GM19324 (cell line): ENCODE measurements around the gene SCTR.

Experiments used
- ATAC-seq: cut with Tn5 transposase; IDR thresholded peaks from one replicate; pipeline ENCODE4 v1.9.1; 2021; ENCODE audit warnings: mild to moderate bottlenecking, moderate library complexity; ENCODE audit not compliant: unreplicated experiment, low FRiP score

SCTR gene

DNA sequence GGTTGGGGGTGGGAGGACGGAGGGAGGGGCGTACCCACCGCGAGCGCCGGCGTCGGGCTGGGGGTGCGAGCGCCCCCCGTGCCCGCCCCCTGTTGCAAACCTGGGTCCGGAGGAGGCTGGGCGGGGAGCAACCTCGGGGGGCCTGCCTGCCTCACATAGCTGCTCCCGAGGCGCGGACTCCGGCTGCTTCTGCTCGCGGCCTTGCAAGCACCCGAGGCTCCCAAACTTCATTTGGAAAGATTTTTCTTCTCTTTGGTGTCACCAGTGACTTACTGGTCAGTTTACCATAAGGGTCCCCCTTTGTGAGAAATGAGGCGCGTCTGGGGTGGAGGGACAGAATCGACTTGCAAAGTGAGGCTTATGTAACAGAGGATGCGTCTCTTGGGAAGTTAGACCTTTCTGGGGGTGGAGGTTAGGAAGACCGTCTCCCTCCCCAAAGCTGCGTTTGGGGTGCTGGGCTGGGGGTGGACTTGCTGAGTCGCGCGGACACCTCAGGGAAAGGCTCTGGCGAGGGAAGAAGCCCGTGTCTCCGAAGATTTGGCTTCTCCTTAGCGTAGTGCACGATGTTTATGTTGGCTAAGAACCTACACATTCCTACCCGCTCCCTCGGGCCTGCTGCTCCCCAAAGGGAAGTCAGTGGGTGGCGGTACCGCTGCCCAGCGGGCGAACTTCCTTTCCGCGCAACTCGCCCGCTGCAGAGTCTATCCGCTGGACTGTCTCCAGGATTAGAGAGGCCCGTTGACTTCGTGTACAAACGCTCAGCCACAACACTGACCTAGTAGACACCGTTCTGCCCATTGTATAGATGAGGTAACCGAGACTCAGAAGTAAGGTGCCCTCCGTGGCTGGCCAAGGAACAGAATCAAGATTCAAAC, 92.1 kb downstream of the SCTR start:
- ATAC-seq = no peak

DNA sequence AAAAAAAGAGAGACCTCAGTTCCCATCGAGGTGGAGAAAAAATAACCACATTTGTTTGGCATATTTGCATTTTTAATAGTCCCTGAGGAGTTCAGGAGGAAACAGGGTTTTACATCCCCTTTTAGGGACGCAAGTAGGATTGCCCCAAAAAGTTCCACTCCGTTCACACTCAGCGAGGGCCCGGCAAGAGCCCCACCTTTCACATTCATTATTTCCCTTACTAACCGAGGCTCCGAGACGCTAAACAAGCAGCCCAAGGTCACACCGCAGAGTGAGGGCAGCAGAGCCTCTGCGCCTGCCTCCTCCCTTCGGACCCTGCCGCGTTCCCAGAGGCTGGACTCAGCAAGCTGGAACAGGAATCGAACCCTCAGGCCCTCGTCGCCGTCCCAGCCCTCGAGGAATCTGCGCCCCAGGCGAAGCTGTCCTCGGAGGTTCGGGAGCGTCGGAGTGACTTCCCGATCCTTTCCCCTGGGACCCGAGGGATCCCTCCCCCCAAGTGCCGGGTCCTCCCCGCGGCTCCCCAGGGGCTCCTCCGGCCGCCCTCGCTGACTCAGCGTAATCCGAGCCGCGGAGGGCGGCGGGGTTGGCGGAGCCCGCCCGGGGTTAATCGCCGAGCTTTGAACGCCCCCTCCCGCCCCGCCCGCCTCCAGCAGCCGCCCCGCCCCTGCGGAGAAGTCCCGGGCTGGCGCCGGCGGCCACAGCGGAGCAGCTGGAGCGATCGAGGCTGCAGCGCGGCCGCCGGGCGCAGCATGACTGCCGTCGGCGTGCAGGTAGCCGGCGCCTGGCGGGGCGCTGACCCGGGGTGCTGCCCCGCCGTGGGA, 92.9 kb downstream of the SCTR start, which contains the start of gene TMEM37:
Gene TMEM37, plus strand, starts transcription at position 700 of the 821 bp plus-strand sequence. Its CDS starts 50 bp downstream, at position 750.
- peak; percentile 69 for ATAC-seq

DNA sequence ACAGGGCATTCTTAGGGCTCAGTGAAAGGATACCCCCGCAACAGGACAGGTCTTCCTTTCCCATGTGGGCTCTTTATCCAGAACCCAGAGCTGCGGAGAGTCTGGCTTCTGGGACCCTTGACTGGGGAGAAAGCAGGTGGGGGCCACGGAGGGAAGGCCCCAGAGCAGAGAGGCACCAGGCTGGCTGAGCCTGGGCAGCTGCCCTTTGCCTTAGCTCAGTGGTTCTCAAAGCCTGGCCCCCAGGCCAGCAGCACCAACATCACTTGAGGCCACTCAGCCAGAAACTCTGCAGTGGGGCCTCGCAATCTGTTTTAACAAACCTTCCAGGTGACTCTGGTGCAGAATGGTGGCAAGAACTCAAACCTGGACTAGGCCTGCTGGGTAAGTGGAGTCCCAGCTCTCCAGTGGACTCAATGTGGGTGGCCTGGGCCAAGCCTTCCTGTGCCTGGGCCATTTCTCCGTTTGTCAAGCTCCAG, 94.2 kb downstream of the SCTR start:
- no peak for ATAC-seq

DNA sequence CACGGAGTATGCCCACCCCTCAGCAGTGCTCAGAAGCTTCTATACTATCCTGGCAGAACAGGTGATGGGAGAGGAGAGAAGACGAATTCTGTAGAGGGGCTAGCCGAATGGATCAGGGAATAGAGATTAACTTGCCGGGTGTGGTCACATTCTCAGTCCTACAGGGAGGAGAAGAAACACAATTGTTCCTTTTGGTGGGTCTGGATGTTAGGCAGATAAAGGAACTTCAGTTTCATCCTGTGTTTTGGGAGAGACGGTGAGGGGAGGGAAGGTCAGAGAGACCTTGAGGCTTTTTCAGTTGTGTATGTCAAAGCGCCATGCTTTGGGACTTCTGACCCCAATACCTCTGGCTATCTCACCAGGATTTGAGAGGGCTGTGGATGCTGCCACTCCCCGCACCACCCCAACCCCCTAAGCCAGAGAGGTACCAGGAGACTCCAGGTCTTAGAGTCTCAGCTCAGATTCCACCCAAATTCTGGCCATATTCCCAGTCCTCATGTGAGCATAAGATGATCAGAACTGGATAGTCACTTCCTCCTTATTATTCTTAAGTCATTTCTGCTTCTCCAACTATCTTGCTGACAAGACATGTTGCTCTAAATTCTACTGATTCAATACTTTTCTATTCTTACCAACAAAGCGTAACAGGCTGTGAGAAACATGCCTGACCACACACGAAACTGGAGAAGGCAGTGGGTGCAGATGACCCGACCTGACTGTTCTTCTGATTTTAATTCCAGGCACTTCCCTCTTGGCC, 94.9 kb downstream of the SCTR start:
- no peak for ATAC-seq

DNA sequence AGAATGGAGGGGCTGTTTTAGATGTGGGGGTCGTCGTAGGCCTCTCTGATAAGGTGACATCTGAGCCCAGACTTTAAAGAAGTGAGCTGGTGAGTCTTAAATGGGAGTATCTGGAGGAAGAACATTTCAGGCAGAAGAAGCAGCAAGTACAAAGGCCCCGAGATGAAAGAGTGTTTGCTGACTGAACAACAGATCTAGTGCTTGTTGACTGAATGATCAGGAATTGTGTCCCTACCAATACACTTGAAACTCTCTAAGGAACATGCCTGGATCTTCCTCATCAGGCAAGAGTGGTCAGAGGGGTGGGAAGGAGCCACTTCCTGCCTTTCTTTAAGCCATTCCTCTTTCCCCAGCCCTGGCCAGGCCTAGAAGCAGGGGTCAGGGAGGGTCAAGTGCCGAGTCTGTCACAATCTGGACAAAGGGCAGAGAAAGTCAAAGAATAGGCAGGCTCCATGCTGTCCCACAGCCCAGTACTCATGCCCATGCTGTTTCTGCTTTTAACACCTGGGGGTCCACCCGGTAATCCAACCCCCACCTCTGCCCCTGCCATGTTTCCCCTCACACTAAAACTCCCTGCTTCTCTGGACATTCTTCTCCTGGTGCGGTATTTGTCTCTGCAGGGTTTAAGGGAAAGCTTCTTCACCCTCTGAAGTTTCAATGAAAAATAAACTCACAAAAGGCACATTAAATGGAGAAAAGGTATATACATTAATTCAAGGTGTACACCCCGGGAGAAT, 95.6 kb downstream of the SCTR start:
- no peak for ATAC-seq

DNA sequence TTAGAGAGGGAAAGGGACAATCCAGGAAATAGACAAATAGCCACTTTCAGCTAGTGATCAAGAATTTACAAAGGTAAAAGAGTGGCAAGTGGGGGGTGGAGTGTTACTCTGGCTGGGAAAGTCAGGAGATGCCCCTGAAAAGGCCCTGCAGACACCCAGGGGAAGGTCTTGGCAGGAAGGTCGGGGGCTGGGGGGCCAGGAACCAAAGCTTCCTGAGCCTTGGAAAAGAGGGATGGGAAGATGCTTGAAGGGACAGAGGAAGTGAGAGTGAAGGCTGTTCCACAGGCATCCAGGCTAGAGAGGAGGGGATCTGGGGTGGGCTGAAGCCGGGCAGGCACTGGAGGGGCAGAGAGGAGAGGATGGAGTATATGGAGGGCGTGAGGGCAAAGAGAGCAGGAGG, 96.5 kb downstream of the SCTR start:
- ATAC-seq = no peak

DNA sequence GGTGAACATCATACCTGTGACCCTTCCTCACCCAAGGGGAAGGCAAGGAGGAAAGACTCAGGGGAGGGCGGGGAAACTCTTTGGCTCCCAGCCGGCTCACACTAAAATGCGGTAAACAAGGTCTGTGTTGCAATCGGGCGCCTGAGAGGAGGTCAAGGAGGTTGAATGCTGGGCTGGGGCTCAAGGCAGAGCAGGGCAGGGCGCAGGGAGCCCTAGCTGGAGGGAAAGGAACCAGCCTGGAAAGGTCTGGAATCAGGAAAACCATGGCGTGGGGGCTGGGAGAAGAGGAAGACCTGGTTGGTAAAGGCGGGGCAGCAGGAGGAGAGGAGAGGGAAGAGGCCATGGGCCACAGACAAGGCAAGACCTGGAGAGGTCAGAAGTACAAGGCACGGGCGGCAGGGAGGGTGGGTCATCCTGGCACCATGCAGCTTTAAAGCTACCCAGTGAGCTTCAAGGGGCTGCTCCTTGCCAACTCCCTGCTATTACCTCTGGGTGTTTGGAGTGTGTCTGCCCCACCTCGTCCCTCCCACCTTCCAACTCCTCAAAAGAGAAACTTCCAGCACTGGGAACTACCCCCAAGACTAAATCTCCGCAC, 97.4 kb downstream of the SCTR start:
- ATAC-seq = no peak

DNA sequence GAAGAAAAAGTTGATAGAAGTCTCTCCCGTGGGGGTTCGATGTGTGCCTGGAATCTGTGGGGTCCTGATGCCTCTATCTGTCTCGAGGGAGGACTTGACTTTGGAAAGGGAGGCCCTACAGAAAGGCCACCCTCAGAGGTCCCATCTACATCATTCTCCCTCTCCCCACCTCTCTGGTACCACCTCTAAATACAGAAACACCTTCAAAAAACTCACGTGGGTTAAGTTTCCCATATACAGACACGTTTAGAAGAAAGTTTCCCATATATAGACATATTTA, 97.9 kb downstream of the SCTR start:
- ATAC-seq = no peak

DNA sequence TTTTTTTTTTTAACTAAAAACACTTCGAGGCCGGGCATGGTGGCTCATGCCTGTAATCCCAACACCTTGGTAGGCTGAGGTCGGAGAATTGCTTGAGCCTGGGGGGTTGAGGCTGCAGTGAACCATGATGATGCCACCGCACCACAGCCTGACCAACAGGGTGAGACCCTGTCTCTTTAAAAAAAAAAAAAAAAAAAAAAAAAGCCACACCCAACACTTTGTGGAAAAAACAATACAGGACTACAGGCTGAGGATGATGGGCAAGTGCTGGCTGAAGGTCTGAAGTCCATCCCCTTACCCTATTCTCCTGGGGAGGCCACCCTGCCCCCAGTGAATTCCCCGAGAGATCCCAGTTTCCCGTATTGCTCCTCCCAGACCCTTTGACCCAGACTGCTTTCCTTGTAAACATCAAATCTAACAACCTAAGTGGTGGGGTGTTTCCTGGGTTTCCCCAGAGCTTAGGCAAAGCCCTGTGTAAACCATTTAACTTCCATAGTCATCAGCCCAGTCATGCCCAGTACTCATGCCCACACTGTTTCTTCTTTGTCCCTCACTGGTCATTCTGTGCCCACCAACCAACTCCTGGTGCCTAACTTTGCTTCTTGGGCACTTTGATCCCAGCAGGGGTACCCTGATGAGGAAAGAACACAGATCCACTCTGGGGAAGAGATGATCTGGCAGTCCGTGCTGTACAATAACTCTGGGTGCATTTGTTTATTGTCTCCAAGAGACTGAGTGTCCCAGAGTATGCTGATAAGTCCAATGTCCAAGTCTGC, 98.5 kb downstream of the SCTR start:
- ATAC-seq = no peak

DNA sequence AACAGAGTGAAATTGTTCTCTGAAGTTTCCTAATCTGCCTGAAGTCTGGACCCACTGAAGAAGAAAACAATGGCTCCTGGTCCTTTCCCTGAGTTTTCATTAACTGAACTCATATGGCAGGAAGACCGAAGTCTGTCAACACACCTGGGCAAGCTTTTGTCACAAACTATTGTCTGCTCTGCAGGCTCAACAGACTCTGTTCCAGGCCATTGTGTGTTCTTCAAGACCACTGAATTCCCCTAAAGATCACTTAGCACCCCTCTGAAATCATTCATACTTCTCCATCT, 99.2 kb downstream of the SCTR start:
- no peak for ATAC-seq

DNA sequence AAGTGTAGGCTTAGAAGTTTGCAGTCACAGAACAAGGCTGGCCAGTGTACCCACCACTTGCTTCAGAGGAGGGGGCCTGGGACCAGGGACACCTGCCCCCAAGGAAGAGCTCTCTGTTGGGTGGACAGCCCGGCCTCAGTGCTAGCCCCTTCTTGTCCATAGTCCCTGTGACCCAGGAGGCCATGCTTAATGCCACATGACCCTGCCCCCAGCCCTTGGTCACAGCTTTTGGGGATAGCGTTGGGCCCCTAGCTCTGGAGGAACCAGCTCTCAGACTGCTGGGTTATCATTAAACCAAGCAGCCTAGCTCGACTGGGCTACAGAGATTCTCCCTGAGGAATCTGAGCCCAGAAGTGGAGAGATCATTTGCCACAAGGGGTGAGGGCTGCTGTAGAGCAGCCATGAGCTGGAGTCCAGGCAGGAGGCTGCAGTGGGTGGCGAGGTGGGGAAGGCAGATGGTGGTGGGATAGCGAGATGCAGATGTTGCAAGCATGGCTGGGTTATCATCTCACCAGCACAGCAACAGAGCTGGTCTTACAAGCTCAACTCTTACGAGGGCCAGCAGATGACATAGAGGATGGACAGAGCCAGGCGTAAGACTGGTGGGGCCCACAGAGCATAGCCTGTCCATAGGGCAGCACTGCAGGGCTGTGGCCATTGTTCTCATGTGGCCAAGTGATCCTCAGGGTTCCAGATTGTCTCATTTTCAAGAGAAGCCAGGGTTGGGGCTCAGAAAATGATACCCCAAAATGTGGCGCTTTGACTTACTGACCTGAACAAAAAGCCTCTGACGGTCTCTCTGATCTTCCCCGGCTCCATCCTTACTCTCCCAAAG, 99.8 kb downstream of the SCTR start:
- no peak for ATAC-seq

DNA sequence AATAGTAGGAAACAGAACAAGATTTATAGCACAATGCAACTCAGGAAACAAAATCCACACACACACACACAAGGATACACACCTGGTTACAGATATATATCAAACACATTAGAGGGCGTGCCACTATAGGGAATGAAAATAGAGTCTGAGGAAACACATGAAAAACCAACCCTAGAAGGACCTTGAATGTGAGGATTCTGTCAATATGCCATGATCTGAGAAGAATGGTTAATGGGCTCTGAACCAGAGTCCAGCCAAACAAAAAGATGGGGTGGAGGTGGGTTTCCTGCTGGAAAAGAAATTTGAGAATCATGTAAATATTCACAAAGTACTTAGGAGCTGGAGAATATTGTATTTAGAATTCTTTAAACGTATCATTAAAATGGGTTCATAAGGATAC, 100.5 kb downstream of the SCTR start:
- no peak for ATAC-seq

DNA sequence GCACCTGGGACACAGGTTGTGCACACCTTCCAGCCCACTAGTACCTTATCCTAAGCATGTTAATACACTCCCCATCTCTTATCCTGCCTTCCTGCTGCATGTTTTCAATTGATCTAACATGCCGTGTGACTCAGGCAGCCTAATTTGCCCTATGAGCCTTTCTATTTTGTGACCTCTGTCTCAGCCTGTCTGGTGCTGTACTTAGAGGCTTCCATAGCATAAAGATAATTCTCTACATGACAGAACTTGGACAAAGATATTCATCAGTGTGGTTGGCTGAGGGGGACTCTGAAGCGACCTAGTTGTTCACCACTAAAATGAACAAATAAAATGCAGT, 101.2 kb downstream of the SCTR start:
- no peak for ATAC-seq

DNA sequence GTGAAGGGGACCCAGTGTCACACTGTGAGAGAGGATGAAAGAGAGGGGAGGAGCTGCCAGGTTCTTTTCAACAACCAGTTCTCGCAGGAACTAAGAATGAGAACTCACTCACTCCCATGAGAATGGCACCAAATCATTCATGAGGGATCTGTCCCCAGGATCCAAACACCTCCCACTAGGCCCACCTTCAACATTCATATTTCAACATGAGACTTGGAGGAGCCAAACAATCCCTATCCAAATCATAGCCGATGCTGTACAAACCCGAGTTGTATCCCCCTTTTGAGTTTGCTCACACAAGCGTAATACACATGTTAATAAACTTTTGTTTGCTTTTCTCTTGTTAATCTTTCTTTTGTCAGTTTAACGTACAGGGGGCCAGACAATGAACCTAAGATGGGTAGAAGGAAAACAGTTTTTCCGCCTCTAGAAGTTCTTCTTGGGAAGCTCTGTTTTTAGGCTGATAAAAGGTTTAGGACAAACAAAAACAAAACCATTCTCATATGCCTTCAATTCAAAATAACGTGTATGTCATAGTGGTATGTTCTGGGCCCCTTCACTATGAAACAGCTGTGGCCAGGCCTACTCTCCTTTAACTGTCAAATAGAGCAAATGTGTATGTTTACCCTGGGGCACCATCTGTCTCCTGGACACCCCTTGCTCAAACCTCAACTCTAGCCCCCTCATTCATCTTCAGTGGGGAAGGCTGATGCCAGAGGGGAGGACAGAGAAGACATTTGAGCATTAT, 101.7 kb downstream of the SCTR start:
- ATAC-seq = no peak

DNA sequence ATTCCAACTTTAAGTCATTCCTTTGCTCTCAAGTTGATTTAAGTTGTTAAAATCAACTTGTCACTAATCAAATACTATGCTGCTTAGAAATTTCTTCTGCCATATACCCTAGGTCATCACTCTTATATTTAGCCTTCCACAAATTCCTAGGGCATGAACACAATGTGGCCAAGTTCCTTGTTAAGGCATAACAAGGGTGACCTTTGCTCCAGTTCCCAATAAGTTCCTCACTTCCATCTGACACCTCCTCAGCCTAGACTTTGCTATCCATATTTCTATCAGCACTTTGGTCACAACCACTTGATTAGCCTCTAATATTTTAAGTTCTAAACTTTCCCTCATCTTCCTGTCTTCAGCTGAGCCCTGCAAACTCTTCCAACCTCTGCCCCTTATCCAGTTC, 102.5 kb downstream of the SCTR start:
- ATAC-seq = no peak

DNA sequence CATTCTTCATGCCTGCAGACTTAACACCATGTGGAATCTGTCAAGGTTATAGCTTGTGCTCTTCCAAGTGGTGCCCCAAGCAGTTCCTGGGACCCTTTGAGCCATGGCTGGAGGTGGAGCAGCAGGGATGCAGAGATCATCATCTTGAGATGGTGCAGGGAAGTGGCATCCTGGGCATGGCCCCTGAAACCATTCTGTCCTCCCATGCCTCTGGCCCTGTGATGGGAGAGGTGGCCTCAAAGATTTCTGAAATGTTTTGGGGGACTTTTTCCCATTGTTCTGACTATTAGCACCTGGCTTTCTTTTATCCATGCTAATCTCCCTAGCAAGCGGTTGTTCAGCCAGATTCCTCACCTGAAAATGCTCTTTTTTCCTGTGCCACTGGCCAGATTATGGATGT, 103.0 kb downstream of the SCTR start:
- ATAC-seq = no peak

DNA sequence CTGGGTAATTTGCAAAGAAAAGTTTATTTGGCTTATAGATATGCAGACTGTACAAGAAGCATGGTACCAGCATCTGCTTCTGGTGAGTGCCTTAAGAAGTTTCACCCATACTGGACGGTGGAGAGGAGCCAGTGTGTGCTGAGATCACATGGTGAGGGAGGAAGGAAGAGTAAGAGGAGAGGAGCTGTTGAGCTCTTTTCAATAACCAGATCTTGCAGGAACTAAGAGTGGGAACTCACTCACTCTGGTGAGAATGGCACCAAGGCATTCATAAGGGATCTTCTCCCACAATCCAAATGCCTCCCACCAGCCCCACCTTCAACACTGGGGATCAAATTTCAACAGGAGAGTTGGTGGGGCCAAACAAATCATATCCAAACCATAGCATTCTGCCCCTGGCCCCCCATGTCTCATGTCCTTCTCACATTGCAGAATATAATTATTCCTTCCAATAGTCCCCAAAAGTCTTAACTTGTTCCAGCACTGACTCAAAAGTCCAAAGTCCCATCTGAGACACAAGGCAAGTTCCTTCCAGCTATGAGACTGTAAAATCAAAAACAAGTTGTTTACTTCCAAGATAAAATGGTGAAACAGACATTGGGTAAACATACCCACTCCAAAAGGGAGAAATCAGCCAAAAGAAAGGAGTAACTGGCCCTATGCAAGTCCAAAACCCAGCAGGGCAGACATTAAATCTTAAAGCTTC, 104.3 kb downstream of the SCTR start:
- ATAC-seq = no peak
